H4 (cell line): ENCODE data around the gene IL21. TPM values are rescaled to one million over a fixed set of nuclear protein-coding genes. Genes with fewer than 3 reads are reported as not detected.
A peak's percentile ranks its signal among the peaks of the same experiment; 100 is the strongest.

Experiments used
- DNase-seq: peaks from one replicate; pipeline ENCODE4 v3.0.0-alpha.2; 2015; ENCODE audit warnings: low spot score
- total RNA-seq: library from RNA; depleted of rRNA; stranded (reverse); fragments of >200 nt; shearing (Covaris generic); gene quantifications from 2 replicates; pipeline ENCODE4 v1.2.3, GENCODE V29; 2014

IL21 gene
- total RNA-seq, 1 experiment from 2014 or later: not detected

GRCh38 chr4:122633211-122633610 lies 12.3 kb upstream of the IL21 start:
- no peak for DNase-seq

- no peak for DNase-seq
Measured at GRCh38 chr4:122632396-122633143, 11.7 kb upstream of the IL21 start.

GRCh38 chr4:122625156-122625555 lies 4.3 kb upstream of the IL21 start:
- DNase-seq: no peak

- no peak for DNase-seq
Measured at GRCh38 chr4:122624205-122624604, 3.3 kb upstream of the IL21 start.

GRCh38 chr4:122623637-122624166 lies 2.8 kb upstream of the IL21 start:
- no peak for DNase-seq

- DNase-seq: no peak
Measured at GRCh38 chr4:122622400-122622799, 1.5 kb upstream of the IL21 start.

GRCh38 chr4:122619611-122620010 lies 1.3 kb downstream of the IL21 start:
- no peak for DNase-seq

- DNase-seq: no peak
Measured at GRCh38 chr4:122617597-122618593, 3.0 kb downstream of the IL21 start.

- no peak for DNase-seq
Measured at GRCh38 chr4:122616915-122617596, 3.8 kb downstream of the IL21 start.

- no peak for DNase-seq
Measured at GRCh38 chr4:122614621-122615020, 6.2 kb downstream of the IL21 start.

GRCh38 chr4:122612540-122612939 lies 8.3 kb downstream of the IL21 start:
- no peak for DNase-seq

- no peak for DNase-seq
Measured at GRCh38 chr4:122606364-122607043, 14.4 kb downstream of the IL21 start.

GRCh38 chr4:122604146-122604545 lies 16.7 kb downstream of the IL21 start:
- no peak for DNase-seq

GRCh38 chr4:122603156-122603574 lies 17.7 kb downstream of the IL21 start:
- no peak for DNase-seq

- peak; percentile 27 for DNase-seq
Measured at GRCh38 chr4:122602277-122603142, 18.4 kb downstream of the IL21 start.

GRCh38 chr4:122591196-122591595 lies 29.7 kb downstream of the IL21 start:
- DNase-seq: no peak

- no peak for DNase-seq
Measured at GRCh38 chr4:122588453-122589238, 32.2 kb downstream of the IL21 start.

GRCh38 chr4:122584519-122584918 lies 36.3 kb downstream of the IL21 start:
- peak; percentile 39 for DNase-seq

GRCh38 chr4:122583906-122584305 lies 37.0 kb downstream of the IL21 start:
- no peak for DNase-seq
